GM12892 (cell line): ENCODE measurements around the gene MBD3L3.
"Not testable (repeated sequence)": the region's sequence is repeated elsewhere in the genome, so short reads cannot be mapped to it uniquely, and the experiment has no call there.

Source experiments
- DNase-seq: peaks from one replicate; pipeline ENCODE4 v3.0.0; 2011; ENCODE audit not compliant: insufficient read length
- FAIRE-seq: peaks from 2 replicates; lab custom pipeline; 2011; peaks lifted over from hg19 to GRCh38; lab: Jason Lieb, UNC
- POLR2A ChIP-seq: IDR thresholded peaks from 2 replicates; pipeline ENCODE4 v1.6.1; 2011; ENCODE audit warnings: low read depth, low read length, control low read depth
- POLR2AphosphoS5 ChIP-seq: IDR thresholded peaks from 2 replicates; pipeline ENCODE4 v1.6.1; 2011; ENCODE audit warnings: low read depth, low read length, control low read depth
- TAF1 ChIP-seq: IDR thresholded peaks from 2 replicates; pipeline ENCODE4 v1.6.1; 2011; ENCODE audit warnings: low read depth, mild to moderate bottlenecking, control low read depth, low read length, borderline replicate concordance

Gene MBD3L3

GRCh38 chr19:7074705-7075282 lies 16.3 kb upstream of the MBD3L3 start:
- FAIRE-seq (no peak), DNase-seq (no peak)
- no peak for TF ChIP-seq POLR2A
- no peak for TF ChIP-seq TAF1
- TF ChIP-seq POLR2AphosphoS5: no peak

GRCh38 chr19:7072541-7072940 lies 14.1 kb upstream of the MBD3L3 start:
- TF ChIP-seq POLR2AphosphoS5 (no peak), TAF1 (no peak), POLR2A (no peak; the same call in 1 of the 2 replicates)
- no peak for FAIRE-seq
- no peak for DNase-seq

GRCh38 chr19:7069904-7070226 lies 11.4 kb upstream of the MBD3L3 start:
- TF ChIP-seq POLR2AphosphoS5 (no peak), POLR2A (no peak), TAF1 (no peak)
- FAIRE-seq: peak; percentile 24
- no peak for DNase-seq

GRCh38 chr19:7069042-7069903 lies 10.8 kb upstream of the MBD3L3 start, which contains the start of gene ZNF557:
Gene ZNF557 (plus strand): TSS chr19:7069703. CDS start chr19:7075075, 5,372 bp downstream.
- TF ChIP-seq TAF1 (peak; percentile 84; the same call in 1 of the 2 replicates), POLR2AphosphoS5 (peak; percentile 93), POLR2A (peak; percentile 96)
- FAIRE-seq: peak; percentile 99

GRCh38 chr19:7068599-7068998 lies 10.1 kb upstream of the MBD3L3 start:
- no peak for FAIRE-seq
- no peak for DNase-seq
- TF ChIP-seq POLR2AphosphoS5 (no peak), POLR2A (no peak), TAF1 (no peak)

More at GRCh38 chr19:7069042-7069903, 10.8 kb upstream of the MBD3L3 start, which contains the start of gene ZNF557:
- peak; percentile 85 for DNase-seq

- no peak for DNase-seq
- TF ChIP-seq POLR2AphosphoS5 (no peak), TAF1 (no peak), POLR2A (no peak)
- no peak for FAIRE-seq
Observed at GRCh38 chr19:7067716-7068115, 9.2 kb upstream of the MBD3L3 start.

- not testable (repeated sequence) for FAIRE-seq, DNase-seq
Observed at GRCh38 chr19:7067122-7067521, 8.6 kb upstream of the MBD3L3 start.

GRCh38 chr19:7063764-7064418 lies 5.4 kb upstream of the MBD3L3 start:
- no peak for TF ChIP-seq POLR2A
- no peak for TF ChIP-seq TAF1
- no peak for TF ChIP-seq POLR2AphosphoS5
- DNase-seq (no peak), FAIRE-seq (no peak)

- DNase-seq (no peak), FAIRE-seq (no peak)
- TF ChIP-seq POLR2A (no peak), POLR2AphosphoS5 (no peak), TAF1 (no peak)
Observed at GRCh38 chr19:7063339-7063738, 4.9 kb upstream of the MBD3L3 start.

- not testable (repeated sequence) for DNase-seq
Observed at GRCh38 chr19:7059977-7060376, 1.5 kb upstream of the MBD3L3 start.

GRCh38 chr19:7056371-7056770 lies 2.1 kb downstream of the MBD3L3 start:
- DNase-seq, FAIRE-seq: not testable (repeated sequence)

More at GRCh38 chr19:7059977-7060376, 1.5 kb upstream of the MBD3L3 start:
- not testable (repeated sequence) for FAIRE-seq

- not testable (repeated sequence) for DNase-seq, FAIRE-seq
Observed at GRCh38 chr19:7055679-7056078, 2.8 kb downstream of the MBD3L3 start.

GRCh38 chr19:7054635-7055368 lies 3.7 kb downstream of the MBD3L3 start:
- DNase-seq, FAIRE-seq: not testable (repeated sequence)

GRCh38 chr19:7052896-7053295 lies 5.6 kb downstream of the MBD3L3 start:
- FAIRE-seq, DNase-seq: not testable (repeated sequence)

- FAIRE-seq, DNase-seq: not testable (repeated sequence)
Observed at GRCh38 chr19:7051421-7051820, 7.1 kb downstream of the MBD3L3 start.

GRCh38 chr19:7049021-7049420 lies 9.5 kb downstream of the MBD3L3 start, which contains the start of gene MBD3L2:
Gene MBD3L2 (plus strand): TSS chr19:7049321. CDS start chr19:7049374, 53 bp downstream.
- not testable (repeated sequence) for FAIRE-seq

GRCh38 chr19:7041563-7041962 lies 16.9 kb downstream of the MBD3L3 start:
- FAIRE-seq, DNase-seq: not testable (repeated sequence)

More at GRCh38 chr19:7049021-7049420, 9.5 kb downstream of the MBD3L3 start, which contains the start of gene MBD3L2:
- DNase-seq: not testable (repeated sequence)
